GM21576 (cell line): Measurements from ENCODE around the gene SARNP.
"Not testable (repeated sequence)": the region's sequence is repeated elsewhere in the genome, so short reads cannot be mapped to it uniquely, and the experiment has no call there.

Experiments used
- ATAC-seq: cut with Tn5 transposase; IDR thresholded peaks from one replicate; pipeline ENCODE4 v1.9.1; 2021; ENCODE audit warnings: mild to moderate bottlenecking, moderate library complexity; ENCODE audit not compliant: unreplicated experiment

SARNP gene

GRCh38 chr12:55839345-55840140 is 22.0 kb upstream of the SARNP start:
- no peak for ATAC-seq

DNA sequence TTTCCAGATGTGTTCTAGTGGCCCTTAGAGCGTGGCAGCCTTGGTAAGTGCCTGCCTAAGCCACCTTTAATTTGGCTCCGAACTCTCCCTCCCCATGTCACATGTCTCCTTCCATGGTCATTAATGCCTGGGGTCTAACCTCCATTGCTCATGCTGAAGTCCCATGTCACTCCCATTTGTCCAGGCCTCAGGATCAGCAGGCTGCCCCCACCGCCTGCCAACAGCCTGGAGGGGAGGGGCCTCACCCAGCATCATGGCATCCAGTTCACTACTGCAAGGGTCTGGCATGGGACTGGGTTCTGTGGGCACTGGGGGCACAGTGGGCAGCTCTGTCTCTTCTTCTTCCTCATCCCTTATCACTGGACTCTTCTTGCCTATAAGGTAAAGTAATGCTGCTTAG is 20.8 kb upstream of the SARNP start:
- ATAC-seq, result no peak

DNA sequence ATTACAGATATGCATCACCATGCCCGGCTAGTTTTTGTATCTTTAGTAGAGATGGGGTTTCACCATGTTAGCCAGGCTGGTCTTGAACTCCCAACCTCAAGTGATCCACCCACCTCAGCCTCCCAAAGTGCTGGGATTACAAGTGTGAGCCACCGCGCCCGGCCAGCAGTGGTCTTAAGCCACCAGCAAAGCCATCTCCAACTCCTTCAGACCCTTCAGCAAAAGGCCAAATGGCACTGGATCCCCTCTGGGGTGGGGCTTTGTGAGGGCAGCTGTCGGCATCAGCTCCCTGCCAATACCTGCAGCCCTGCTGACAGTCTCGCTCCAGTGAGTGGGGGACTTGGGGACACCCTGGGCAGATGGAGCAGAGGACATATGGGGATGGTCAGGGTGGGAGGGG is 16.9 kb upstream of the SARNP start:
- ATAC-seq, result not testable (repeated sequence)

DNA sequence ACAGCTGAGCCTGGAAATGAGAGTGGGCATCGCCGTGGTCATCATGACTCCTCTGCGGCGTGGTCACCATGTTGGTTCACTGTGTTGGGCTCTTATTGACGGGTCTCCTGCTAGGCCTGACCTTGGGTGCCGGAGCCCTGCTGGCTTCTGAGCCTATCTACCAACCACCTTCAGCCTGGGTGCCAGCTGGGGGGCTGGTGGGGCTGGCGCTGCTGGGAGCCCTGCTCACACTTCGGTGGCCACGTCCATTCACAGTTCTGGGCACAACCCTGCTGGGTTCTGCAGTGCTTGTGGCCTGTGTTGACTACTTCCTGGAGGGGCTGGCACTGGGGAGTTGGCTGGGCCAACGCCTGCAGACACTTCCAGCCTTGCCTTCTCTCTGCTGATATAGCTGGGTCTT is 15.5 kb upstream of the SARNP start:
- ATAC-seq, result no peak

GRCh38 chr12:55831447-55831815 is 13.9 kb upstream of the SARNP start:
- no peak for ATAC-seq

- ATAC-seq, result no peak
Measured at GRCh38 chr12:55830601-55831446, 13.3 kb upstream of the SARNP start.

- peak; percentile 19 for ATAC-seq
Measured at GRCh38 chr12:55829967-55830600, 12.6 kb upstream of the SARNP start.

- ATAC-seq, result no peak
Measured at GRCh38 chr12:55828357-55828756, 10.8 kb upstream of the SARNP start.

DNA sequence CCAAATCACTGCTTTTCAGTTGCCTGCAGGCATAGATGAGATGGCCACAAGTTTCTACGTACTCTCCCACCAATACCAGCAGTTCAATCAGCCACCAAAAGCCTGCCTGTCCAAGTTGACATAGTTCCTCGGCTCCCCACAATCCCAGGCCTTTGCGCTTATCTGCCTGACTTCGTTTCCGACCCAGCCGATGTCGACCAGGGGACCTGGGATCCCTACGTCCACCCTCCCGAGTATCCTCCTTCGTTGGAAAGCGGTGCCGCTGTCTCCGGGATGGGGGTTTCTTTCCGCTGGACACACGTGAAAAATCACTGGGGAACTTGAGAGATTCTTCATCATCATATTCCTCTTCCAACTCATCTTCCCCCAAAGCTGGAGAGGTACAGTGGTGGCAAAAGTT is 10.3 kb upstream of the SARNP start:
- ATAC-seq, result no peak

DNA sequence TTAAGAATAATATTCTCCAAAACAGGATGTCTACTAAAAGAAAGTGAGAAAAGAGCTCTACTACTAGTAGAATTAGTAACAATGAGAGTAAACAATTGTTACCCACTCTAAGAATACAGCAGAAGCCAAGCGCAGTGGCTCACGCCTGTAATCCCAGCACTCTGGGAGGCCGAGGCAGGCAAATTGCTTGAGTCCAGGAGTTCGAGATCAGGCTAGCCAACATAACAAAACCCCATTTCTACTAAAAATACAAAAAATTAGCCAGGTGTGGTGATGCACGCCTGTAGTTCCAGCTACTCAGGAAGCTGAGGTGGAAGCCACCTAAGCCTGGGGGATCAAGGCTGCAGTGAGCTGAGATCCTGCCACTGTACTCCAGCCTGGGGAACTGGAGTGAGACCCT is 7.2 kb upstream of the SARNP start:
- no peak for ATAC-seq

DNA sequence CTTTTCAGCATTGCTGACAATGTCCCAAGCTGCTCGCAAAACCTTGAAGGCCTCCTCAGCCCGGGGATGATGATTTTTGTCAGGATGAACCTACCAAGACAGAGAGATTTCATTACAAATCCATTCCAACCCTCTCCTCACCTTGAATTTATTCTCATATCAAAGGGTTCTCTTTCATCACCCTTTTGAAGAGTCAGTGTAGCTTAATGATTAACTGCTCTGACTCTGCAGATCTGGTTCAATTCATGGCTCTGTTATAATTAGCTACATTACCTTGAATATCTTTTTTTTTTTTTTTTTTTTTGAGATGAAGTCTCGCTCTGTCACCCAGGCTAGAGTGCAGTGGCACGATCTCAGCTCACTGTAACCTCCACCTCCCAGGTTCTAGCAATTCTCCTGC is 5.9 kb upstream of the SARNP start:
- no peak for ATAC-seq

GRCh38 chr12:55822228-55822627 is 4.7 kb upstream of the SARNP start:
- ATAC-seq, result no peak

- ATAC-seq, result no peak
Measured at GRCh38 chr12:55820679-55821078, 3.2 kb upstream of the SARNP start.

DNA sequence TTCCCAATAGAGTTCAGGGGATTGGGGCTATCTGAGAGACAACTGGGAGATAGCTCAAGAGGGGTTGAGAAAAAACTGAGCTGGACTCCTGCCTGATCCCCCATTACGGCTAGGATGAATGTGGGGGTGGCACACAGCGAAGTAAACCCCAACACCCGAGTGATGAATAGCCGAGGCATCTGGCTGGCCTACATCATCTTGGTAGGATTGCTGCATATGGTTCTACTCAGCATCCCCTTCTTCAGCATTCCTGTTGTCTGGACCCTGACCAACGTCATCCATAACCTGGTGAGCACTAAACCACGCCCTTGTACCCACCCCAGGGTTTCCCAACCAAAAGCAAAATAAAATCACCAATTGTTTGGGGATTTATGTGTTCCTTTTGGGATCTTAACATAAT is 1.4 kb upstream of the SARNP start:
- no peak for ATAC-seq

- ATAC-seq, result peak; percentile 17
Measured at GRCh38 chr12:55818140-55818728, 710 bp upstream of the SARNP start.

DNA sequence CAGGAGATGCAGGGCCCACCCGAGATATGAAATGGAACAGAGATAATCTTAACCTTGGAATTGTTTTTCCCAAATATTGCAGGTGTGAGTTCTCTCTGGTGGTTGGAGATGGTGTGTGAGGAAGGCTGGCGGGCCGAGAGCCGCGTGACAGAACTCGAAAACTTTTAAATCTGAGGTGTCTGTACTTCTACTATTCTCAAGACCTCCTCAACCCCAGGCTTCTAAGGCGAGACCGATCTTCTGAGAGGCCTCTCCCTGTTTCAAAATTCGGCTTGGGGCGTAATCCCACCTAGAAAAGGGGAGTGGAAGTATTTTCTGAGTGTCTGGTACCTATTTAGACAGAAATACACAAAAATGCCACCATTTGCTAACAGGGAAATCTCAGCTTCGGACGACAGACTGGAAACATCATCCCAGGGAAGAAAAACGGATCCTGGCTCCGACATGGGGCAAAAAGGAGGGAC is 611 bp downstream of the SARNP start:
- no peak for ATAC-seq

DNA sequence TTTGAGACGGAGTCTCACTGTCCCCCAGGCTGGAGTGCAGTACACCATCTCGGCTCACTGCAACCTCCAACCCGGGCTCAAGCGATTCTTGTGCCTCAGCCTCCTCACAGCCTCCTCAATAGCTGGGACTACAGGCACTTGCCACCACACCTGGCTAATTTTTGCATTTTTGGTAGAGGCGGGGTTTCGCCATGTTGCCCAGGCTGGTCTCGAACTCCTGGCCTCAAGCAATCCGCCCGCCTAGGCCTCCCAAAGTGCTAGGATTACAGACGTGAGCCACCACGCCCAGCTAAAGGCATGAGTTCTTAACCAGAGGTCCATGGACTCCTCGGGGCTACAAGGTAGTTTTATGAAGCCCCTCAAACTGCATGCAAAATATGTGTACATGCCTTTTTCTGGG is 2.1 kb downstream of the SARNP start:
- no peak for ATAC-seq

- ATAC-seq, result no peak
Measured at GRCh38 chr12:55814257-55814656, 3.3 kb downstream of the SARNP start.

DNA sequence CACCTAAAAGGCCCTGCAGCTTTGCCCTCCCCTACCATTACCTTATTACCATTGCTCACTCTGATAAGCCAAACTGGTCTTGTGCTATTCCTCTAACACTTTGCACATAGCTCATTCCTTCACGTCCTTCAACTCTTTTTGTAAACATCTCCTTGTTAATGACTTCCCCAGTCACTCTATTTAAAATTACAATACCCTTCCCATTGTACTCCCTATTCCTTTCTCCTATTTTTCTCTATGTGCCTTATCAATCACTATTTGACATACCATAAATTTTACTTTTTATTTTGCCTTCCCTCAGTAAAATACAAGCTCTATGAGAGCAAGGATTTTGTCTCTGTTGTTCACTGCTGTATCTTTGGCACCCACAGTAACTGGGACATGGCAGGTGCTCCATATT is 5.4 kb downstream of the SARNP start:
- ATAC-seq, result no peak

GRCh38 chr12:55809274-55809673 is 8.2 kb downstream of the SARNP start:
- no peak for ATAC-seq

DNA sequence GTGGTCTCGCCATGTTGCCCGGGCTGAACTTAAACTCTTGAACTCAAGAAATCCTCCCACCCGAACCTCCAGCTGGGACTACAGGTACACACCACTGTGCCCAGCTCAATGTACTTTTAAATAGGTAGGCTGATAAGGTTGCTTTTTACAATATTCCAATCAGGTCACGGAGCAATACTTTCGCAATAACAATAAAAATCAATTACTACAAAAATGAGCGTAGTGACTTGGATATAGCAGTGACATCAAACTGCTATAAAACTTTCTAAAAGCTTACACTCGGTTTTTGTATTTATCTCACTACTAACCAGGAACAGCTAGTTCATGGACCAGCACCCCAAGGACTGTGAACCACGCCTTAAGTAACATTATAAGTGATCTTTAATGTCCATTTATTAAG is 10.5 kb downstream of the SARNP start:
- no peak for ATAC-seq
